ENCODE measurements around the gene MCM9. TPM values are rescaled to one million over a fixed set of nuclear protein-coding genes. Genes with fewer than 3 reads are reported as not detected.

Gene MCM9
- total and polyA plus RNA-seq, 2 of the 13 experiments (the other 11 are each of a cell fraction or from before 2014, with no cell fraction given) = 3.8 to 17.2 TPM

DNA sequence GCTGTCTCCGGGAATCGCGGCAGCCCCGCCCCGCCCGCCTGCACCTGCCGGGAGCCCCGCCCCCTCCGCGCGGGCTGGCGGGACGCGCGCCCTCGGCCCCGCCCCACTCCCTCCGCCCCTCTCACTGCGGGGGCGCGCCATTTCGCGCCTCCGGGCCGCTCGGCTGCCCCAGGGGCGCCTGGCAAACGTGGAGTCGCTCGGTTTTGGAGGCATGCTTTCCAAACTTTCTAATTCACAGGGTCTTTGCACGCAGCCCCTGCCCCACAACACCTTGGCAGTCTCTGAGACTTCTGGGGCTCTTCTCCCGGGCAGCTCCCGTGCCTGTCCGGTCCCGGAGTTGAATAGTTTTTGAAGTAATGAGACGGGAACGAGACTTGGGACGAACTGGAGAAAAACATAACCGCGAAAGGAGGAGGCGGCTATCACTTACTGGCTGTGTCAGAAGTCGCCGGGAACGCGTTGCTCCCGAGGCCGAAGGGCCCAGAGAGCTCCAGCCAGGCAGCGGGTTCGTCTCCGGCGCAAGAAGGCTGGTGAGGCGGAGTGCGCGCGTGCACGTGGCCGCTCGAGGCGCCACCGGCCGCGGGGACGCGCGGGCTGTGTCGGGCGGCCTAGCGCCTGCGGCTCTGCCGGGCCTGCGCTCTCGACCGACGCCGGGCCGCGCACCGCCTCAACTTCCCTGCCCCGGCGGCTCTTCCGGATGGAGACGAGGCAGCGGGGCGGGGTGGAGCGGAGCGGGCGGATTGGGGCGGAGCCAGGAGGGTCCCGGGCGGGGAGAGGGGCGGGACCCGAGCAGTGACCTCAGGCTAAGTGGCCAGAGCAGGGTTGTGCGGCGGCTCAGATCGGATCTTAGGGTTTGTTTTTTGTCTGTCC, at the start of gene MCM9 (continued):
- TF ChIP-seq ARID5B (CRISPR knock-in tag; IDR thresholded peaks at IDR 0.05) (peak; percentile 61; the same call in 1 of the 2 replicates), AFF4 (CRISPR knock-in tag; IDR thresholded peaks at IDR 0.05) (no peak), ZBTB21 (CRISPR knock-in tag; IDR thresholded peaks at IDR 0.05) (no peak), ZBTB1 (CRISPR knock-in tag; IDR thresholded peaks at IDR 0.05; ENCODE audit: borderline replicate concordance) (no peak), DNMT1 (CRISPR knock-in tag; IDR thresholded peaks at IDR 0.05) (peak; percentile 85), ZNF441 (CRISPR knock-in tag; IDR thresholded peaks at IDR 0.05; ENCODE audit: borderline replicate concordance) (no peak; the same call in none of the 2 replicates), ZNF572 (CRISPR knock-in tag; IDR thresholded peaks at IDR 0.05) (0 out of 2 replicates have a peak, but pooled peaks have one; percentile 65), NR1H2 (CRISPR knock-in tag; IDR thresholded peaks at IDR 0.05; ENCODE audit: borderline replicate concordance, low read depth) (no peak), ZNF280B (CRISPR knock-in tag; IDR thresholded peaks at IDR 0.05; ENCODE audit: borderline replicate concordance) (peak; percentile 92), ZSCAN20 (CRISPR knock-in tag; IDR thresholded peaks at IDR 0.05; ENCODE audit: borderline replicate concordance) (peak; percentile 55; the same call in 1 of the 2 replicates), FLYWCH1 (CRISPR knock-in tag; IDR thresholded peaks at IDR 0.05) (0 out of 2 replicates have a peak, but pooled peaks have one; percentile 59)
- TF ChIP-seq, protein P1, sequence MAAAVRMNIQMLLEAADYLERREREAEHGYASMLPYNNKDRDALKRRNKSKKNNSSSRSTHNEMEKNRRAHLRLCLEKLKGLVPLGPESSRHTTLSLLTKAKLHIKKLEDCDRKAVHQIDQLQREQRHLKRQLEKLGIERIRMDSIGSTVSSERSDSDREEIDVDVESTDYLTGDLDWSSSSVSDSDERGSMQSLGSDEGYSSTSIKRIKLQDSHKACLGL (CRISPR knock-in tag; IDR thresholded peaks at IDR 0.05) = peak; percentile 87
- TF ChIP-seq, protein P2, sequence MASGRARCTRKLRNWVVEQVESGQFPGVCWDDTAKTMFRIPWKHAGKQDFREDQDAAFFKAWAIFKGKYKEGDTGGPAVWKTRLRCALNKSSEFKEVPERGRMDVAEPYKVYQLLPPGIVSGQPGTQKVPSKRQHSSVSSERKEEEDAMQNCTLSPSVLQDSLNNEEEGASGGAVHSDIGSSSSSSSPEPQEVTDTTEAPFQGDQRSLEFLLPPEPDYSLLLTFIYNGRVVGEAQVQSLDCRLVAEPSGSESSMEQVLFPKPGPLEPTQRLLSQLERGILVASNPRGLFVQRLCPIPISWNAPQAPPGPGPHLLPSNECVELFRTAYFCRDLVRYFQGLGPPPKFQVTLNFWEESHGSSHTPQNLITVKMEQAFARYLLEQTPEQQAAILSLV (CRISPR knock-in tag; IDR thresholded peaks at IDR 0.05; ENCODE audit: borderline replicate concordance) = no peak
- TF ChIP-seq, protein P3, sequence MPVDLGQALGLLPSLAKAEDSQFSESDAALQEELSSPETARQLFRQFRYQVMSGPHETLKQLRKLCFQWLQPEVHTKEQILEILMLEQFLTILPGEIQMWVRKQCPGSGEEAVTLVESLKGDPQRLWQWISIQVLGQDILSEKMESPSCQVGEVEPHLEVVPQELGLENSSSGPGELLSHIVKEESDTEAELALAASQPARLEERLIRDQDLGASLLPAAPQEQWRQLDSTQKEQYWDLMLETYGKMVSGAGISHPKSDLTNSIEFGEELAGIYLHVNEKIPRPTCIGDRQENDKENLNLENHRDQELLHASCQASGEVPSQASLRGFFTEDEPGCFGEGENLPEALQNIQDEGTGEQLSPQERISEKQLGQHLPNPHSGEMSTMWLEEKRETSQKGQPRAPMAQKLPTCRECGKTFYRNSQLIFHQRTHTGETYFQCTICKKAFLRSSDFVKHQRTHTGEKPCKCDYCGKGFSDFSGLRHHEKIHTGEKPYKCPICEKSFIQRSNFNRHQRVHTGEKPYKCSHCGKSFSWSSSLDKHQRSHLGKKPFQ (CRISPR knock-in tag; IDR thresholded peaks at IDR 0.05; ENCODE audit: insufficient replicate concordance) = peak; percentile 83
